ENCODE measurements around the gene GALC.

The GALC gene

DNA sequence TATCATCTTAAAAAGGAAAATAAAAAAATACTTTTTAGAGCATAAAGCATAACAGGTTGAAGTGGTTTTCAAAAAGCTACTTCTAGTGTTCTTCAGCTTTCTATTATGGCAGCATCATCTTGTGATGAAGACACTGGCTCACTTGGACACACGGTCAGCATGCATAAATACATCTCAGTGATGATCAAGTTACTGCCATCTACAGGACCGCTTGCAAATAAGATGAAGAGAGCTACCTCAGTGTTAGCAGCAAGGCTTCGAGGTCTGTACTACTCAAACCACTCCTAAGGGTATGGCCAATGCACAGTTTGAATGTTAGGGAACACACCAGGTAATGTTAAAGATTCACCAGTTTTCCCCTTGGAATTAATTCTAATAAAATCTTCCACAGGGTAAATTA lies 58.8 kb downstream of the GALC start:
- H3K4me3 ChIP-seq (ENCODE audit: insufficient read depth, low read length, poor library complexity, severe bottlenecking), result no peak overlapping the region
- H2AFZ ChIP-seq (ENCODE audit: low read depth, low read length, severe bottlenecking), result no peak overlapping the region
- no peaks in the 10 kb centered on the region for H3K27me3 ChIP-seq (ENCODE audit: low read length)
- no peak overlapping the region for H3K27ac ChIP-seq (ENCODE audit: low read depth, low read length)
- no peak overlapping the region for H3K9ac ChIP-seq (ENCODE audit: low read length)
- H3K9me2 ChIP-seq (replicated peaks; ENCODE audit: insufficient read depth, low read length), result no peaks in the 10 kb centered on the region
- no peaks in the 10 kb centered on the region for H3K79me2 ChIP-seq (ENCODE audit: insufficient read depth, low read length)
- no peaks in the 10 kb centered on the region for H3K36me3 ChIP-seq (ENCODE audit: low read length)
- TF ChIP-seq EZH2phosphoT487 (conservative IDR thresholded peaks at IDR 0.05; ENCODE audit: low read length), result no peak
- TF ChIP-seq, protein P1, sequence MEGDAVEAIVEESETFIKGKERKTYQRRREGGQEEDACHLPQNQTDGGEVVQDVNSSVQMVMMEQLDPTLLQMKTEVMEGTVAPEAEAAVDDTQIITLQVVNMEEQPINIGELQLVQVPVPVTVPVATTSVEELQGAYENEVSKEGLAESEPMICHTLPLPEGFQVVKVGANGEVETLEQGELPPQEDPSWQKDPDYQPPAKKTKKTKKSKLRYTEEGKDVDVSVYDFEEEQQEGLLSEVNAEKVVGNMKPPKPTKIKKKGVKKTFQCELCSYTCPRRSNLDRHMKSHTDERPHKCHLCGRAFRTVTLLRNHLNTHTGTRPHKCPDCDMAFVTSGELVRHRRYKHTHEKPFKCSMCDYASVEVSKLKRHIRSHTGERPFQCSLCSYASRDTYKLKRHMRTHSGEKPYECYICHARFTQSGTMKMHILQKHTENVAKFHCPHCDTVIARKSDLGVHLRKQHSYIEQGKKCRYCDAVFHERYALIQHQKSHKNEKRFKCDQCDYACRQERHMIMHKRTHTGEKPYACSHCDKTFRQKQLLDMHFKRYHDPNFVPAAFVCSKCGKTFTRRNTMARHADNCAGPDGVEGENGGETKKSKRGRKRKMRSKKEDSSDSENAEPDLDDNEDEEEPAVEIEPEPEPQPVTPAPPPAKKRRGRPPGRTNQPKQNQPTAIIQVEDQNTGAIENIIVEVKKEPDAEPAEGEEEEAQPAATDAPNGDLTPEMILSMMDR (IDR thresholded peaks at IDR 0.05; ENCODE audit: insufficient read depth, low read length, poor library complexity, severe bottlenecking), result no peak
- no peaks in the 10 kb centered on the region for H4K20me1 ChIP-seq (ENCODE audit: low read depth, low read length)
- no peaks in the 10 kb centered on the region for H3F3A ChIP-seq (ENCODE audit: insufficient read depth)
- no peaks in the 10 kb centered on the region for H3K9me3 ChIP-seq (ENCODE audit: insufficient read depth, low read length)
- no peak overlapping the region for H3K4me2 ChIP-seq (ENCODE audit: low read depth, low read length, poor library complexity, severe bottlenecking)

DNA sequence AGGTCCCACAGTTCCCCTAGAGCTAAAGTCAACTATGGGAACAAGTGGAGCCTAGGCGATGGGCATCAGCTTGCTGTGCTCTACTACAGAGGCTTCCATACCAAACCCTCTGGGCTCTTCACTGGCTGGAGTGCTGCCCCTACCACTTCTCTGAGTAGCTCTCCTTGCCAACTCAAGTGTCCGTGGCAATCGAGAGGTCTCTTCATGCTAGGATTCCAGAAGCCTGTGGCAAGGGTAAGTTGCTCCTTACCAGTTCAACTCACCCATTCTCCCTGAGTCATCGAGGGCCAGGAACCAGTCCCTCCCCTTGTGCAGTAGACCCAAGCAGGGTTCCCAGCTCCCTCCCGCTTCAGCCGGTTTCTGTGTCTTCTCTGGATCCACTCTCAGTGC lies 76.1 kb downstream of the GALC start:
- Histone ChIP-seq H3K9me2 (replicated peaks; ENCODE audit: insufficient read depth, low read length) (no peaks in the 10 kb centered on the region), H3K36me3 (ENCODE audit: low read length) (no peaks in the 10 kb centered on the region), H3F3A (ENCODE audit: insufficient read depth) (no peaks in the 10 kb centered on the region), H3K27ac (ENCODE audit: low read depth, low read length) (no peak overlapping the region), H3K9me3 (ENCODE audit: insufficient read depth, low read length) (no peaks in the 10 kb centered on the region), H2AFZ (ENCODE audit: low read depth, low read length, severe bottlenecking) (no peak overlapping the region), H3K9ac (ENCODE audit: low read length) (no peak overlapping the region), H4K20me1 (ENCODE audit: low read depth, low read length) (no peaks in the 10 kb centered on the region), H3K27me3 (ENCODE audit: low read length) (no peaks in the 10 kb centered on the region), H3K4me2 (ENCODE audit: low read depth, low read length, poor library complexity, severe bottlenecking) (no peak overlapping the region), H3K79me2 (ENCODE audit: insufficient read depth, low read length) (no peaks in the 10 kb centered on the region), H3K4me3 (ENCODE audit: insufficient read depth, low read length, poor library complexity, severe bottlenecking) (no peak overlapping the region)
- no peak for TF ChIP-seq EZH2phosphoT487 (conservative IDR thresholded peaks at IDR 0.05; ENCODE audit: low read length)
- TF ChIP-seq, protein P1 (IDR thresholded peaks at IDR 0.05; ENCODE audit: insufficient read depth, low read length, poor library complexity, severe bottlenecking), result no peak

DNA sequence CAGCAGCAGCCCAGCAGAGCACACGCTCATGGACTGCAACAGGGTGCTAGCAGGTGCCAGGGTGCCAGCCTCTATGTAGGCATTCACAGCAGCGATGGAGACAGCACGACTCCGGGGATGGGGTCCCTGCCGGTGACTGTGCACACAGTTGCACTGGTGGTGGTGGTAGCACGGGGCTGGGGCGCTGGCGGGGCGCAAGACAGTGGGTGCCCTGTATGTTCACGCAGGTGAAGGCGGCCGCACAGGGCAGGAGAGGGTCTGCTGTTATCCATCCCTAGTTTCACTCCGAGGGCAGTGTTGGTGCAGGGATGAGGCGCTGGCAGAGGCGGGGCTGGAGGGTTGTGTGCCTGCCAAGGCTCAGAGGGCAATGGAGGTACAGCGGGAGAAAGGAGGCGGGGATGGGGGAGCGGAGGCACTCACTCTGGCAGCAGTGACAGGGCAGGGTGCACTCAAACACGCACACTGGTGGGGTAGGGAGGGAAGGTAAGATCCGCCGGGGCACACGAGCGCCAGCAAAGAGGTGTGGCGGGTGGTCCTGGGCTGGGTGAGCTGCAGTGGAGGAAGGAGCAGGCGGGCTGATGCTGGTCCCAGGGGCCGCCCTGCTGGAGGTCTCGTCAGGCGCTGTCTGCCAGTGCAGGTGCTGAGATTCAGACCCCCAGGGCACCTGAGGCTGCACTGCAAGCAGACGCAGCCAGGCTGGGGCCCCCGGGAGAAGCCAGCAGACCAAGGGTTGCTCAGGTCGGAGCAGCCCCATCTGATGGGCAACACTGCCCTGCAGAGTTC lies 76.7 kb downstream of the GALC start:
- Histone ChIP-seq H3K9ac (ENCODE audit: low read length) (no peak overlapping the region), H3K79me2 (ENCODE audit: insufficient read depth, low read length) (no peaks in the 10 kb centered on the region), H3K4me2 (ENCODE audit: low read depth, low read length, poor library complexity, severe bottlenecking) (no peak overlapping the region), H3K9me2 (replicated peaks; ENCODE audit: insufficient read depth, low read length) (no peaks in the 10 kb centered on the region), H3K27ac (ENCODE audit: low read depth, low read length) (no peak overlapping the region), H4K20me1 (ENCODE audit: low read depth, low read length) (no peaks in the 10 kb centered on the region), H2AFZ (ENCODE audit: low read depth, low read length, severe bottlenecking) (no peak overlapping the region), H3F3A (ENCODE audit: insufficient read depth) (no peaks in the 10 kb centered on the region), H3K27me3 (ENCODE audit: low read length) (no peaks in the 10 kb centered on the region), H3K36me3 (ENCODE audit: low read length) (no peaks in the 10 kb centered on the region), H3K9me3 (ENCODE audit: insufficient read depth, low read length) (no peaks in the 10 kb centered on the region), H3K4me3 (ENCODE audit: insufficient read depth, low read length, poor library complexity, severe bottlenecking) (no peak overlapping the region)
- no peak for TF ChIP-seq EZH2phosphoT487 (conservative IDR thresholded peaks at IDR 0.05; ENCODE audit: low read length)
- TF ChIP-seq, protein P1 (IDR thresholded peaks at IDR 0.05; ENCODE audit: insufficient read depth, low read length, poor library complexity, severe bottlenecking), result no peak
